WERI-Rb-1 (cell line): ENCODE results near the gene SLC6A3.

Source experiments
- DNase-seq: peaks from one replicate; pipeline ENCODE4 v3.0.0-alpha.2; 2020
- H3K27ac ChIP-seq: fragments of 250-450 bp; sonication (Bioruptor Pico); 2 replicates; pipeline ENCODE4 v1.5.1; 2020; ENCODE audit warnings: mild to moderate bottlenecking, moderate library complexity
- H3K27me3 ChIP-seq: fragments of 250-450 bp; sonication (Bioruptor Pico); 2 replicates; pipeline ENCODE4 v1.5.1; 2021; ENCODE audit warnings: mild to moderate bottlenecking, low read depth, moderate library complexity; ENCODE audit not compliant: insufficient read depth, severe bottlenecking
- H3K36me3 ChIP-seq: fragments of 250-450 bp; sonication (Bioruptor Pico); 2 replicates; pipeline ENCODE4 v1.5.1; 2020; ENCODE audit warnings: mild to moderate bottlenecking, moderate library complexity
- H3K4me3 ChIP-seq: 2 replicates; pipeline ENCODE4 v1.5.1; 2011; ENCODE audit warnings: low read depth, mild to moderate bottlenecking, control low read depth, low read length
- H3K9me3 ChIP-seq: fragments of 250-450 bp; sonication (Bioruptor Pico); 2 replicates; pipeline ENCODE4 v1.5.1; 2021; ENCODE audit warnings: mild to moderate bottlenecking, moderate library complexity; ENCODE audit not compliant: severe bottlenecking
- CTCF ChIP-seq: IDR thresholded peaks from 2 replicates; pipeline ENCODE4 v1.5.1; 2011; ENCODE audit warnings: low read depth, mild to moderate bottlenecking, control low read depth, inconsistent platforms, low read length

SLC6A3 gene

DNA sequence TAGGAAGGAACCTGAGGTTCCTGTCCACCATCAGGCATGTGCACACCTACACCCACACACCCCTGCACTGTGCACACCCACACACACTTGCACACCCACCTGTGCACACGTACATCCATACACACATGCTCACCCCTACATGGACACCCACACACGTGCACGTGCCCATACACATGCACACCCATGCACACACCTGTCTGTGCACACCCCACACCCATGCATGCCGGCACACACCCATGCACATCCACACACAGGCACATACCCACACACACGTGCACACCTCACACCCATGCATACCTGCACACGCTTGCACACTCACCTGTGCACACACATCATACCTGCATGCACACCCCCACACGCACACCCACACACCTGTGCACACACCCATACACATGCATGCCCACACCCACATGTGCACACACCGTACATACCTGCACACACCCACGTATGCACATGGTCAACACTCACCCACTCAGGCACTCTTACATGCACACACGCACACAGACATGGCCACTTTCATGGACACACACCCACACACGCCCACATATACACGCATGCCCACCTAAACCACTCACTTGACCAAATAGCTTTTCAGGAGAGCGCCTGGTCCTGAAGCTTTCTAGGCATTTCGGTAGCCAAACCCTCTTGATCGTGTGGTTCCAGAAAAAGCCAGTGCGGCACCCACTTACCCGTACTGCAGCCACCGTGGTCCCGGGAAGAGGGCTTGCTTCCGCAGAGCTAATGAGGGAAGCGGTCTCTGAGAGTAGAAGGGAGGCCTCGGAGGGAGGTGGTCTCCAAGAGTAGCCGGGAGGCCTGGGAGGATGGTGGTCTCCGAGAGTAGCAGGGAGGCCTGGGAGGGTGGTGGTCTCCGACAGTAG, 63.6 kb downstream of the SLC6A3 start:
- Histone ChIP-seq H3K9me3 (peaks cover 21% of the 10 kb centered on the region), H3K27ac (no peak overlapping the region), H3K27me3 (no peaks in the 10 kb centered on the region), H3K4me3 (no peak overlapping the region), H3K36me3 (no peaks in the 10 kb centered on the region)
- no peak for TF ChIP-seq CTCF
- DNase-seq: no peak

GRCh38 chr5:1380910-1381309, 64.3 kb downstream of the SLC6A3 start:
- Histone ChIP-seq H3K27me3 (no peaks in the 10 kb centered on the region), H3K4me3 (no peak overlapping the region), H3K27ac (no peak overlapping the region), H3K36me3 (no peaks in the 10 kb centered on the region), H3K9me3 (peaks cover 21% of the 10 kb centered on the region)
- TF ChIP-seq CTCF: no peak
- DNase-seq: no peak

GRCh38 chr5:1380011-1380817, 65.0 kb downstream of the SLC6A3 start:
- peak; percentile 87 for TF ChIP-seq CTCF
- Histone ChIP-seq H3K9me3 (peaks cover 21% of the 10 kb centered on the region), H3K4me3 (no peak overlapping the region), H3K36me3 (no peaks in the 10 kb centered on the region), H3K27ac (no peak overlapping the region), H3K27me3 (no peaks in the 10 kb centered on the region)
- peak; percentile 80 for DNase-seq

GRCh38 chr5:1378866-1379659, 66.2 kb downstream of the SLC6A3 start:
- Histone ChIP-seq H3K4me3 (no peak overlapping the region), H3K9me3 (peaks cover 21% of the 10 kb centered on the region), H3K27ac (peak overlapping the region; percentile 59), H3K36me3 (no peaks in the 10 kb centered on the region), H3K27me3 (no peaks in the 10 kb centered on the region)
- DNase-seq: no peak
- no peak for TF ChIP-seq CTCF

GRCh38 chr5:1378096-1378495, 67.1 kb downstream of the SLC6A3 start:
- no peak for TF ChIP-seq CTCF
- Histone ChIP-seq H3K27me3 (no peaks in the 10 kb centered on the region), H3K27ac (peak overlapping the region; percentile 59), H3K4me3 (no peak overlapping the region), H3K36me3 (no peaks in the 10 kb centered on the region), H3K9me3 (peaks cover 21% of the 10 kb centered on the region)
- DNase-seq: no peak
